ENCODE measurements around the gene LRRC37A3.
"Not testable (repeated sequence)": the region's sequence is repeated elsewhere in the genome, so short reads cannot be mapped to it uniquely, and the experiment has no call there.

DNA sequence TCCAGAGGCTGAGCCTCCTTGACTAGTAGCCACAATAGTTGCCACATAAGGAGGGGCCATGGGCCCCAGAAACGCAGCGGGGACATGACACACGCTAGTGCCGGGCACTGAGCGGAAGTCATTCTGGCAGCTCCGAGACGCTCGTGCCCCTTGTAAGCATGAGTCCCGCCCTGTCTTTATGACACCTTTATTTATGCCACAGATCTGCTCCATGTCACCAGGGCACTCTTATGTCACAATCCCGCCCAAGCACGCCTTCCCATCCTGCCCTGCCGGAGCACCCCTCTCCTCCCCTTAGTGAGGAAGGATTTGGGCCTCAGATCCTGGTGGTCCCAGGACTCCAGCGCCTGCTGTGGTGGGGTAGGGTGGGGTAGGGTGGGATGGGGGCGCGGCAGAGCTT, 22.1 kb downstream of the LRRC37A3 start:
- TF ChIP-seq, protein P1, sequence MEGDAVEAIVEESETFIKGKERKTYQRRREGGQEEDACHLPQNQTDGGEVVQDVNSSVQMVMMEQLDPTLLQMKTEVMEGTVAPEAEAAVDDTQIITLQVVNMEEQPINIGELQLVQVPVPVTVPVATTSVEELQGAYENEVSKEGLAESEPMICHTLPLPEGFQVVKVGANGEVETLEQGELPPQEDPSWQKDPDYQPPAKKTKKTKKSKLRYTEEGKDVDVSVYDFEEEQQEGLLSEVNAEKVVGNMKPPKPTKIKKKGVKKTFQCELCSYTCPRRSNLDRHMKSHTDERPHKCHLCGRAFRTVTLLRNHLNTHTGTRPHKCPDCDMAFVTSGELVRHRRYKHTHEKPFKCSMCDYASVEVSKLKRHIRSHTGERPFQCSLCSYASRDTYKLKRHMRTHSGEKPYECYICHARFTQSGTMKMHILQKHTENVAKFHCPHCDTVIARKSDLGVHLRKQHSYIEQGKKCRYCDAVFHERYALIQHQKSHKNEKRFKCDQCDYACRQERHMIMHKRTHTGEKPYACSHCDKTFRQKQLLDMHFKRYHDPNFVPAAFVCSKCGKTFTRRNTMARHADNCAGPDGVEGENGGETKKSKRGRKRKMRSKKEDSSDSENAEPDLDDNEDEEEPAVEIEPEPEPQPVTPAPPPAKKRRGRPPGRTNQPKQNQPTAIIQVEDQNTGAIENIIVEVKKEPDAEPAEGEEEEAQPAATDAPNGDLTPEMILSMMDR (IDR thresholded peaks at IDR 0.05) = not testable (repeated sequence)
- TF ChIP-seq POLR2A (IDR thresholded peaks at IDR 0.05) = not testable (repeated sequence)

Measured in testis (tissue), 2 donors.